Measurements from ENCODE around the gene CHMP2A. TPM values are rescaled to one million over a fixed set of nuclear protein-coding genes. Genes with fewer than 3 reads are reported as not detected.

CHMP2A gene
- total RNA-seq, 2 experiments from 2014 or later: 96.4 to 108 TPM

GRCh38 chr19:58535857-58536256 is 19.0 kb downstream of the CHMP2A start:
- Mint-ChIP-seq H3K4me1 (peaks cover 12% of the 10 kb centered on the region), H3K9me3 (ENCODE audit: low read depth) (no peaks in the 10 kb centered on the region), H3K27me3 (peaks cover 12% of the 10 kb centered on the region), H3K4me3 (no peak overlapping the region), H3K36me3 (no peaks in the 10 kb centered on the region), H3K27ac (no peak overlapping the region)
- CTCF ChIA-PET: interaction anchor here (4.5 kb wide), 1 partner anchor 16 kb away, joined by 33 read pairs; the partner anchor contains the start of gene ZBTB45
- ATAC-seq: no peak
- no peak for DNase-seq

GRCh38 chr19:58531034-58531840 is 23.7 kb downstream of the CHMP2A start:
- CTCF ChIA-PET: no interaction called here
- ATAC-seq (no peak), DNase-seq (no peak)
- Mint-ChIP-seq H3K4me3 (no peak overlapping the region), H3K27me3 (peaks cover 9% of the 10 kb centered on the region), H3K36me3 (no peaks in the 10 kb centered on the region), H3K27ac (no peak overlapping the region), H3K4me1 (no peaks in the 10 kb centered on the region), H3K9me3 (ENCODE audit: low read depth) (no peaks in the 10 kb centered on the region)

DNA sequence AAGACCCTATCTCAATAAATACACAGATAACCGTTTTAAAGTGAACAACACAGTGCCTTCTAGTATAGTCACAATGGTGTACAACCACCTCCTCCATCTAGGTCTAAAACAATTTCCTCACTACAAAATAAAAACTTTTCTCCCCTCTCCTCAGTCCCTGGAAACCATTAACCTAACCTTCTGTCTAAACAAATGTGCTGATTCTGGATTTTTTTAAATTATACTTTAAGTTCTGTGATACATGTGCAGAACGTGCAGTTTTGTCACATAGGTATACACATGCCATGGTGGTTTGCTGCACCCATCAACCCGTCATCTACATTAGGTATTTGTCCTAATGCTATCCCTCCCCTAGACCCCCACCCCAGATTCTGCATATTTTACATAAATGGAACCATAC is 25.5 kb downstream of the CHMP2A start:
- CTCF ChIA-PET: interaction anchor here (0.7 to 1.7 kb wide), 3 partner anchors 10 to 13 kb away, joined by 3 to 9 read pairs (median 3); partner anchors contain the start of gene ZBTB45

GRCh38 chr19:58522709-58523108 is 32.2 kb downstream of the CHMP2A start:
- no peak for DNase-seq
- H3K27me3 Mint-ChIP-seq: no peaks in the 10 kb centered on the region
- ATAC-seq: no peak
- peaks cover under 1% of the 10 kb centered on the region for H3K36me3 Mint-ChIP-seq
- CTCF ChIA-PET: interaction anchor here (7.7 kb wide), 1 partner anchor 55 kb away, joined by 153 read pairs; no protein-coding TSS in a partner anchor
- H3K4me3 Mint-ChIP-seq: no peak overlapping the region
- no peaks in the 10 kb centered on the region for H3K9me3 Mint-ChIP-seq (ENCODE audit: low read depth)
- H3K4me1 Mint-ChIP-seq: peaks cover 27% of the 10 kb centered on the region
- no peak overlapping the region for H3K27ac Mint-ChIP-seq

More for the DNA sequence above, 25.5 kb downstream of the CHMP2A start:
- no peak overlapping the region for H3K4me3 Mint-ChIP-seq
- H3K4me1 Mint-ChIP-seq: no peaks in the 10 kb centered on the region
- H3K9me3 Mint-ChIP-seq (ENCODE audit: low read depth): no peaks in the 10 kb centered on the region
- ATAC-seq (no peak), DNase-seq (no peak)
- H3K27me3 Mint-ChIP-seq: peaks cover 9% of the 10 kb centered on the region
- H3K27ac Mint-ChIP-seq: no peak overlapping the region
- no peaks in the 10 kb centered on the region for H3K36me3 Mint-ChIP-seq

DNA sequence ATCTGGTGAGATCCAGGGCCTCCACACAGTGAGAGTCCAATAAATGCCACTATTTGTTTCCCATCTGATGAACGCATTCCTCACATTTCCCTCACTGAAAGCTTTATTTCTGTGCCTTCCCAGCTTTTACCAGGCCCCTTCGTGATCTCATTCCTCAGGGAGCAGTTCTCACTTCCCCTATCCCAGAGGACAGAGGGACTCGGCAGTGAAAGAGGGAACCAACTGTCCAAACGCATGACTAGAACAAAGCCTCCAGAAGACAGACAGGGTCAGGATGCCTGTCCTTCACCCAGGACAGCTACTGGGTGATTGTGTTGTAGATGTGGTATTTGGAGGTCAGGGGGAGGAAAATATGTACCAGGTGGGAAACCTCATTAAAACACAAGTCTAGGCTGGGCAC is 33.3 kb downstream of the CHMP2A start:
- H3K4me1 Mint-ChIP-seq: peaks cover 35% of the 10 kb centered on the region
- H3K36me3 Mint-ChIP-seq: peaks cover 2% of the 10 kb centered on the region
- no peak overlapping the region for H3K4me3 Mint-ChIP-seq
- peak overlapping the region; percentile 11 for H3K27ac Mint-ChIP-seq
- H3K9me3 Mint-ChIP-seq (ENCODE audit: low read depth): no peaks in the 10 kb centered on the region
- ATAC-seq (no peak), DNase-seq (no peak)
- CTCF ChIA-PET: interaction anchor here (0.8 to 7.7 kb wide), 6 partner anchors 12 to 96 kb away, joined by 3 to 153 read pairs (median 36); partner anchors contain the start of genes CHMP2A and UBE2M
- H3K27me3 Mint-ChIP-seq: no peaks in the 10 kb centered on the region

- no peaks in the 10 kb centered on the region for H3K9me3 Mint-ChIP-seq (ENCODE audit: low read depth)
- H3K4me1 Mint-ChIP-seq: peaks cover 46% of the 10 kb centered on the region
- peak overlapping the region; percentile 96 for H3K4me3 Mint-ChIP-seq
- DNase-seq (no peak), ATAC-seq (no peak)
- no peaks in the 10 kb centered on the region for H3K27me3 Mint-ChIP-seq
- peaks cover 9% of the 10 kb centered on the region for H3K36me3 Mint-ChIP-seq
- peak overlapping the region; percentile 92 for H3K27ac Mint-ChIP-seq
- CTCF ChIA-PET: interaction anchor here (0.7 to 7.7 kb wide), 32 partner anchors 8 to 839 kb away, joined by 3 to 153 read pairs (median 7); partner anchors contain the start of genes CHMP2A, MZF1, RPS5 and TRIM28
Observed at GRCh38 chr19:58520257-58520599, 34.7 kb downstream of the CHMP2A start.

GRCh38 chr19:58519355-58520256 is 35.3 kb downstream of the CHMP2A start, which contains the start of gene ZBTB45:
Gene ZBTB45 (minus strand): TSS chr19:58519810. CDS start chr19:58517673, 2,137 bp downstream.
- H3K27ac Mint-ChIP-seq: peak within 1 kb of the TSS; percentile 92
- peak; percentile 84 for ATAC-seq
- H3K36me3 Mint-ChIP-seq: peaks cover 9% of the 10 kb centered on the region
- CTCF ChIA-PET: interaction anchor here (0.7 to 7.7 kb wide), 39 partner anchors 9 to 838 kb away, joined by 3 to 153 read pairs (median 6); partner anchors contain the start of genes CHMP2A, MZF1, RPS5 and TRIM28
- H3K9me3 Mint-ChIP-seq (ENCODE audit: low read depth): no peaks in the 10 kb centered on the region
- H3K27me3 Mint-ChIP-seq: no peaks in the 10 kb centered on the region
- H3K4me1 Mint-ChIP-seq: peaks cover 50% of the 10 kb centered on the region
- peak; percentile 94 for DNase-seq
- H3K4me3 Mint-ChIP-seq: peak within 1 kb of the TSS; percentile 96

- ATAC-seq (peak; percentile 21), DNase-seq (peak; percentile 72)
- CTCF ChIA-PET: interaction anchor here (1.0 to 7.7 kb wide), 25 partner anchors 10 to 335 kb away, joined by 3 to 153 read pairs (median 8); partner anchors contain the start of genes CHMP2A, RPS5, TRIM28 and UBE2M
- H3K9me3 Mint-ChIP-seq (ENCODE audit: low read depth): no peaks in the 10 kb centered on the region
- peaks cover 9% of the 10 kb centered on the region for H3K36me3 Mint-ChIP-seq
- no peaks in the 10 kb centered on the region for H3K27me3 Mint-ChIP-seq
- H3K27ac Mint-ChIP-seq: peak overlapping the region; percentile 92
- peak overlapping the region; percentile 96 for H3K4me3 Mint-ChIP-seq
- peaks cover 54% of the 10 kb centered on the region for H3K4me1 Mint-ChIP-seq
Observed at GRCh38 chr19:58519087-58519354, 35.9 kb downstream of the CHMP2A start.

- peaks cover 9% of the 10 kb centered on the region for H3K36me3 Mint-ChIP-seq
- ATAC-seq (no peak), DNase-seq (peak; percentile 51)
- H3K4me3 Mint-ChIP-seq: peak overlapping the region; percentile 96
- H3K27me3 Mint-ChIP-seq: no peaks in the 10 kb centered on the region
- no peaks in the 10 kb centered on the region for H3K9me3 Mint-ChIP-seq (ENCODE audit: low read depth)
- H3K27ac Mint-ChIP-seq: peak overlapping the region; percentile 92
- CTCF ChIA-PET: interaction anchor here (0.8 to 7.7 kb wide), 26 partner anchors 10 to 335 kb away, joined by 3 to 153 read pairs (median 8); partner anchors contain the start of genes CHMP2A, RPS5, TRIM28 and UBE2M
- peaks cover 58% of the 10 kb centered on the region for H3K4me1 Mint-ChIP-seq
Observed at GRCh38 chr19:58518256-58519086, 36.4 kb downstream of the CHMP2A start.

- no peak for ATAC-seq
- H3K27me3 Mint-ChIP-seq: no peaks in the 10 kb centered on the region
- H3K9me3 Mint-ChIP-seq (ENCODE audit: low read depth): no peaks in the 10 kb centered on the region
- peak; percentile 40 for DNase-seq
- H3K4me3 Mint-ChIP-seq: no peak overlapping the region
- peaks cover 9% of the 10 kb centered on the region for H3K36me3 Mint-ChIP-seq
- H3K4me1 Mint-ChIP-seq: peaks cover 63% of the 10 kb centered on the region
- CTCF ChIA-PET: interaction anchor here (0.6 to 7.7 kb wide), 5 partner anchors 12 to 61 kb away, joined by 3 to 153 read pairs (median 30); partner anchors contain the start of gene TRIM28
- no peak overlapping the region for H3K27ac Mint-ChIP-seq
Observed at GRCh38 chr19:58516964-58517833, 37.7 kb downstream of the CHMP2A start.

- H3K27me3 Mint-ChIP-seq: no peaks in the 10 kb centered on the region
- H3K36me3 Mint-ChIP-seq: peaks cover 9% of the 10 kb centered on the region
- ATAC-seq (no peak), DNase-seq (no peak)
- H3K4me1 Mint-ChIP-seq: peaks cover 62% of the 10 kb centered on the region
- H3K4me3 Mint-ChIP-seq: peak overlapping the region; percentile 3
- CTCF ChIA-PET: interaction anchor here (0.6 to 7.7 kb wide), 2 partner anchors 13 to 62 kb away, joined by 3 to 153 read pairs; no protein-coding TSS in a partner anchor
- H3K9me3 Mint-ChIP-seq (ENCODE audit: low read depth): no peaks in the 10 kb centered on the region
- no peak overlapping the region for H3K27ac Mint-ChIP-seq
Observed at GRCh38 chr19:58516246-58516836, 38.6 kb downstream of the CHMP2A start.

All from activated CD8-positive, alpha-beta memory T cell treated with anti-CD3 and anti-CD28 coated beads, Interleukin-2, amount 10 ng/mL, durations not matched to agents 7 days and 5 days (primary cell).